ENCODE data around the gene NAV2.

DNA sequence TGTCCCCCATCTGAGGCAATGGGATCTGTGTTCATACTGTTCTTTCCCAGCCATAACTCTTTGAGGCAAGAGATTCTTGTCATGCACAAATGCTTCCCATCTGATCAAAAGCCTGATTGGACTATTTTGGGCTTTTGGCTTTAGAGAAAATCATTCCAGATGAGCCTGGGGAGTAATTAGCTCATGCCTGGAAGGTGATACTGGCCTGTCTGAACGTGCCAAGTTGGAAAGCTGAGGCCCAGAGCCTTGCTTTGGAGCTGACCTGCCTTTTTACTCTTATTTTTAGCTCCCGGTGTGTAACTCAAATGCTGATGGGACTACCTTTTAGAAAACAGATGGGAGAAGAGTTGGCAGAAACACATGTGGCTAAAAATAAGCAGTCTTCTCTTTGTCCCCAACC is 342.7 kb downstream of the NAV2 start:
- TF ChIP-seq, protein P1, sequence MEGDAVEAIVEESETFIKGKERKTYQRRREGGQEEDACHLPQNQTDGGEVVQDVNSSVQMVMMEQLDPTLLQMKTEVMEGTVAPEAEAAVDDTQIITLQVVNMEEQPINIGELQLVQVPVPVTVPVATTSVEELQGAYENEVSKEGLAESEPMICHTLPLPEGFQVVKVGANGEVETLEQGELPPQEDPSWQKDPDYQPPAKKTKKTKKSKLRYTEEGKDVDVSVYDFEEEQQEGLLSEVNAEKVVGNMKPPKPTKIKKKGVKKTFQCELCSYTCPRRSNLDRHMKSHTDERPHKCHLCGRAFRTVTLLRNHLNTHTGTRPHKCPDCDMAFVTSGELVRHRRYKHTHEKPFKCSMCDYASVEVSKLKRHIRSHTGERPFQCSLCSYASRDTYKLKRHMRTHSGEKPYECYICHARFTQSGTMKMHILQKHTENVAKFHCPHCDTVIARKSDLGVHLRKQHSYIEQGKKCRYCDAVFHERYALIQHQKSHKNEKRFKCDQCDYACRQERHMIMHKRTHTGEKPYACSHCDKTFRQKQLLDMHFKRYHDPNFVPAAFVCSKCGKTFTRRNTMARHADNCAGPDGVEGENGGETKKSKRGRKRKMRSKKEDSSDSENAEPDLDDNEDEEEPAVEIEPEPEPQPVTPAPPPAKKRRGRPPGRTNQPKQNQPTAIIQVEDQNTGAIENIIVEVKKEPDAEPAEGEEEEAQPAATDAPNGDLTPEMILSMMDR (IDR thresholded peaks at IDR 0.05), result no peak
- no peak for TF ChIP-seq POLR2A (IDR thresholded peaks at IDR 0.05)

Measured in testis (tissue), 2 donors.